GM12873 (cell line): ENCODE data around the gene KIF5C.

Experiments
- CTCF ChIP-seq: IDR thresholded peaks from 2 replicates; pipeline ENCODE4 v1.5.1; 2012; ENCODE audit warnings: low read depth, mild to moderate bottlenecking, moderate library complexity, low read length, control low read depth; ENCODE audit not compliant: insufficient read depth; ENCODE audit errors: missing control alignments

Gene KIF5C

GRCh38 chr2:149059822-149060221 lies 184.8 kb downstream of the KIF5C start:
- TF ChIP-seq CTCF = no peak

GRCh38 chr2:149061133-149061745 lies 186.2 kb downstream of the KIF5C start:
- TF ChIP-seq CTCF = no peak

DNA sequence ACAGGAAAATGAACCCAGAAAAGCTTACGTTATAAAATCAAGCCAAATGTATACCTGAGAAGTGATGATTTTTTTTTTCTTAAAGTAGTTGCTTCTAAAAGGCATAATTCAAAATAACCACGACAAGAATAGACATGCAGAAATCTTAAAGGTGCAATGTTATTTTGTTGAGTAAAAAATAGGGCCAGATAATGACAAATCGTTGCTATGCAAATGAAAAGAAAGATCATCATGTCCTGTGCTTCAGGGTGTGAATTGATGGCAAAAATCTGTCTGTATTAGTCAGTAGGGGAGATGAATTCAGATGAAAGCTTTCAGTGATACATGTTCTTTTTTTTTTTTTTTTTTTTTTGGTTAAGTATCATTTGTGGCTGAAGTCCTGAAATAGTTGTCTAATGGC lies 187.5 kb downstream of the KIF5C start:
- TF ChIP-seq CTCF = no peak

GRCh38 chr2:149063177-149063576 lies 188.2 kb downstream of the KIF5C start:
- no peak for TF ChIP-seq CTCF

GRCh38 chr2:149064365-149064841 lies 189.4 kb downstream of the KIF5C start:
- no peak for TF ChIP-seq CTCF

DNA sequence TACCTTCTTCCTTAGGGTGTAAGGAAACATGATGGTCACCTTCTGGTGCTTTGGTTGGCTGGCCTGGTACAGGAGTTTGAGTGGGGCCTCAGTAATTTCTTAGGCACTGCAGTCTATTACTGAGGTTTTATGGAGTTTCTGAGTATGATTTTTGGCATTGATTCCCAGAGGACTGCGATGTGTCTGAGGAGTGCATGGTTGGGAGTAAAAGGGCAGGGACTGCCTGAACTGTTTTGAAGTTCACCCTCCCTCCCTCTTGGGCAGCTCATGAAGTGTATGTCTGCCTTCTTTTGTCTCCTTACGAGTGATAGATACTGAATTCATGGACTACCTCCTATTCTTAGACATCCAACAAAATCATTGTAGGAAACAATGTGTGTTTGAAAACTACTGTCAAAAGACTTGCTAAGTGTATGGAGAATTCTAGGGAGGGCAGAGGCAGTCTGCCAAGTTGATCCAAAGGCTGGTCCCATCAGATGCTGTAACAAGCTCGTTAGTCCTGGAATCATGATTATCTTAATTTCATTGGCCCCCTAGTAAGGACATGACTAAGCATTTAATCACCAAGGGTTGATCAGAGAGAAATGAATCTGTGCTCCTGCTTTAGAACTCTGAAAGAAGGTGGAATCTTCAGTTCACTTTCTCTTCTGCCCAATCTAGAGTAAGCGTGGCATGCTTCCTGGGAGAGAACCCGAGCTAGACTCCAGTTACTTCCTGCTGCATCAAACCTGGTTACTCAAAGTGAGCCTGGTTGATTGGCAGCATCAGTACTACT lies 190.0 kb downstream of the KIF5C start:
- no peak for TF ChIP-seq CTCF

DNA sequence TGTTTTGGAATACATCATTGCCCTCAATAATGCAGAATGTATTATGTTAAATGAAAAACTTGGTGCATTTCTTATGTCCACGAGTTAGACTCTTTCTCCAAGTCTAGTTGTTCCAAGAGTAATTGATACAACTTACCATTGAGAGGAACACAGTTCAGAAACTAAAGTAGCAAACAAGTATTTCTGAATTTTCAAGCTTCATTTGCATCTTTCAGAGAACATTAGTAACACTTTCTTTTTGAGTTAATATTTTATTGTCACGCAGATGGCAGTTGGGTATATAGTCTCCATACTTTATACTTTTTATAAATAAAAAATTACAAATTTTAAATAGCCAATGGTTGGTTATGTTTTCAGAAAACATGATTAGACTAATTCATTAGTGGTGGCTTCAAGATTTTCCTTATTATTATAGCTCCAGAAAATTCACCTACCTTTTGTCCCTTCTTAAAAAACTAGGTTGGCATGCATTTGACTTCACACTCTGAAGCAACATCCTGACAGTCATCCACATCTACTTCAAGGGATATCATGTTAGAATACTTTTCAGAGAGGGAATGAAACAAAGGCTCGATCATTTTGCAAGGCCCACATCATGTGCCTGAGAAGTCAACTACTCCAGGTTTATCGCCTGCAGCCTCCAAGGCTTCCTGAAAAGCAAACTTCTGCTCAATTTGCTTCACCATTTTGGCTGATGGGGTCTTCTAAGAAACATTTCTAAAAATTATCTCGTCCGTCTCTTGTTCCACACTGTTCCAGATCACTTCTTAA lies 193.4 kb downstream of the KIF5C start:
- no peak for TF ChIP-seq CTCF
